HCT116 (cell line): ENCODE data around the gene GMDS. TPM values are rescaled to one million over a fixed set of nuclear protein-coding genes. Genes with fewer than 3 reads are reported as not detected.

Source experiments
- ATAC-seq: fragments of 200-7000 bp; cut with Tn5 transposase; 2 replicates; pipeline ENCODE4 v1.9.1; 2020; ENCODE audit warnings: mild to moderate bottlenecking, moderate library complexity
- BruUV-seq: library from RNA; stranded (reverse); fragments of 400-500 nt; replicated peaks from 2 replicates; lab custom pipeline; 2021; lab: Mats Ljungman, UMichigan
- CTCF ChIA-PET: fragments of 300-600 bp; sonication (Branson Sonifier 250); formaldehyde crosslinking; loops from one replicate; lab custom pipeline; 2021; ENCODE audit warnings: antibody characterized with exemption; lab: Charles Lee
- POLR2A ChIA-PET: fragments of 300-600, 350-600 bp; sonication (Branson Sonifier 250); formaldehyde crosslinking; loops from one replicate; lab custom pipeline; 2021; ENCODE audit warnings: antibody characterized with exemption; lab: Charles Lee
- RAD21 ChIA-PET, 2 experiments: fragments of 300-600 bp; sonication (Branson Sonifier 250); formaldehyde crosslinking; loops; one replicate each; lab custom pipeline; 2023; ENCODE audit warnings: low total read pairs in 2 of 2; ENCODE audit not compliant: uncharacterized antibody in 2 of 2, unreplicated experiment in 2 of 2, low non-redundant PET in 1 of 2; lab: Charles Lee
- DNase-seq: peaks from one replicate; pipeline ENCODE4 v3.0.0-alpha.2; 2010; ENCODE audit warnings: low read depth, low spot score
- H2AFZ ChIP-seq: fragments of 200-600 bp; shearing (Covaris generic), sonication (generic); 2 replicates; pipeline ENCODE4 v1.6.1; 2017; ENCODE audit warnings: low read depth, mixed run types, mixed read lengths, antibody characterized with exemption, low read length; ENCODE audit not compliant: poor library complexity, severe bottlenecking
- H3K27ac ChIP-seq: 2 replicates; pipeline ENCODE4 v1.5.1; 2012; ENCODE audit warnings: low read depth, low read length
- H3K27me3 ChIP-seq: fragments of 200-600 bp; sonication (generic); 2 replicates; pipeline ENCODE4 v1.6.1; 2016; ENCODE audit warnings: mixed run types, low read length, mixed read lengths; ENCODE audit not compliant: insufficient read depth
- H3K36me3 ChIP-seq, 2 experiments: fragments of 200-500 bp in 1 of 2; fragments of 200-600 bp in 1 of 2; sonication (Bioruptor generic) in 1 of 2; sonication (generic) in 1 of 2; 2 replicates each; pipeline versions ENCODE4 v1.5.1 to v1.6.1; 2014 to 2016; ENCODE audit warnings: low read length in 2 of 2, inconsistent platforms in 1 of 2, mixed read lengths in 1 of 2, mixed run types in 1 of 2; ENCODE audit not compliant: insufficient read depth in 2 of 2, control insufficient read depth in 1 of 2
- H3K4me1 ChIP-seq, 2 experiments: fragments of 200-600 bp in 1 of 2; sonication (generic) in 1 of 2; 2 replicates each; pipeline versions ENCODE4 v1.5.1 to v1.6.1; 2012 to 2017; ENCODE audit warnings: low read length in 2 of 2, inconsistent platforms in 1 of 2, mild to moderate bottlenecking in 1 of 2, mixed read lengths in 1 of 2, mixed run types in 1 of 2, moderate library complexity in 1 of 2; ENCODE audit not compliant: insufficient read depth in 2 of 2, control insufficient read depth in 1 of 2
- H3K4me2 ChIP-seq: fragments of 200-600 bp; sonication (generic); 2 replicates; pipeline ENCODE4 v1.6.1; 2017; ENCODE audit warnings: mixed run types, low read length, mixed read lengths
- H3K4me3 ChIP-seq, 2 experiments: fragments of 200-600 bp in 1 of 2; sonication (generic) in 1 of 2; replicated peaks in 1 of 2; 2 replicates each; pipeline ENCODE4 v1.5.1; 2011 to 2016; ENCODE audit warnings: low read length in 2 of 2, control low read depth in 1 of 2, low read depth in 1 of 2, mild to moderate bottlenecking in 1 of 2, mixed read lengths in 1 of 2, mixed run types in 1 of 2
- H3K79me2 ChIP-seq: fragments of 200-600 bp; sonication (generic); 2 replicates; pipeline ENCODE4 v1.6.1; 2017; ENCODE audit warnings: mild to moderate bottlenecking, mixed run types, low read length, moderate library complexity, mixed read lengths; ENCODE audit not compliant: insufficient read depth
- H3K9ac ChIP-seq: fragments of 200-600 bp; sonication (generic); 2 replicates; pipeline ENCODE4 v1.6.1; 2016; ENCODE audit warnings: low read length, mixed read lengths
- H3K9me2 ChIP-seq: fragments of 200-600 bp; sonication (generic), shearing (Covaris generic); 2 replicates; pipeline ENCODE4 v1.6.1; 2017; ENCODE audit warnings: mixed run types, mild to moderate bottlenecking, moderate library complexity; ENCODE audit not compliant: insufficient read depth
- H3K9me3 ChIP-seq, 2 experiments: fragments of 200-500 bp in 1 of 2; fragments of 200-600 bp in 1 of 2; sonication (Bioruptor generic) in 1 of 2; sonication (generic) in 1 of 2; 2 replicates each; pipeline ENCODE4 v1.6.1; 2014 to 2017; ENCODE audit warnings: low read length in 2 of 2, mixed read lengths in 2 of 2, inconsistent platforms in 1 of 2, low read depth in 1 of 2, mild to moderate bottlenecking in 1 of 2, mixed run types in 1 of 2, moderate library complexity in 1 of 2; ENCODE audit not compliant: control insufficient read depth in 1 of 2, insufficient read depth in 1 of 2
- H4K20me1 ChIP-seq: fragments of 200-600 bp; sonication (generic), shearing (Covaris generic); 2 replicates; pipeline ENCODE4 v1.6.1; 2017; ENCODE audit warnings: mixed run types, mild to moderate bottlenecking, moderate library complexity; ENCODE audit not compliant: insufficient read depth
- CBX3 ChIP-seq: IDR thresholded peaks from 2 replicates; pipeline ENCODE4 v1.6.1; 2012; ENCODE audit warnings: low read depth
- CEBPB ChIP-seq: IDR thresholded peaks from 2 replicates; pipeline ENCODE4 v1.6.1; 2012; ENCODE audit warnings: low read depth
- EZH2phosphoT487 ChIP-seq: fragments of 200-600 bp; IDR thresholded peaks from 2 replicates; pipeline ENCODE4 v1.6.1; 2018; ENCODE audit warnings: antibody characterized with exemption, borderline replicate concordance
- RAD21 ChIP-seq: IDR thresholded peaks from 2 replicates; pipeline ENCODE4 v1.6.1; 2012; ENCODE audit warnings: low read depth, mild to moderate bottlenecking
- SIN3A ChIP-seq: IDR thresholded peaks from 2 replicates; pipeline ENCODE4 v1.6.1; 2012; ENCODE audit warnings: low read depth
- SP1 ChIP-seq: IDR thresholded peaks from 2 replicates; pipeline ENCODE4 v1.6.1; 2012; ENCODE audit warnings: low read depth
- SRF ChIP-seq: IDR thresholded peaks from 2 replicates; pipeline ENCODE4 v1.6.1; 2012; ENCODE audit warnings: low read depth
- TCF7L2 ChIP-seq: IDR thresholded peaks from 2 replicates; pipeline ENCODE4 v1.7.0; 2011; ENCODE audit warnings: borderline replicate concordance, inconsistent platforms; ENCODE audit not compliant: insufficient read depth, insufficient read length; ENCODE audit errors: extremely low read depth
- YY1 ChIP-seq: IDR thresholded peaks from 2 replicates; pipeline ENCODE4 v1.6.1; 2011; ENCODE audit warnings: low read length, low read depth, moderate library complexity, mild to moderate bottlenecking; ENCODE audit not compliant: insufficient replicate concordance; ENCODE audit errors: extremely low read depth
- ZFX ChIP-seq: fragments of 450-650 bp; IDR thresholded peaks from 2 replicates; pipeline ENCODE4 v1.6.1; 2017
- ZNF274 ChIP-seq: fragments of 200-500 bp; sonication (Bioruptor generic); IDR thresholded peaks from 2 replicates; pipeline ENCODE4 v1.6.1; 2014; ENCODE audit warnings: mild to moderate bottlenecking, low read depth, low read length, inconsistent platforms
- intact Hi-C: fragments of 100-400 bp; cut with micrococcal nuclease; formaldehyde crosslinking; loops from 2 replicates; pipeline ENCODE4 v1.10.0; 2022
- total RNA-seq: library from RNA; stranded (reverse); gene quantifications from one replicate; pipeline ENCODE4 v1.2.1, GENCODE V29; 2021; ENCODE audit not compliant: unreplicated experiment
- TF ChIP-seq, protein P1 (sequence below): IDR thresholded peaks from 2 replicates; pipeline ENCODE4 v1.6.1; 2012; ENCODE audit warnings: low read depth

The GMDS gene
- total RNA-seq, 1 experiment from 2014 or later: 34.4 TPM

DNA sequence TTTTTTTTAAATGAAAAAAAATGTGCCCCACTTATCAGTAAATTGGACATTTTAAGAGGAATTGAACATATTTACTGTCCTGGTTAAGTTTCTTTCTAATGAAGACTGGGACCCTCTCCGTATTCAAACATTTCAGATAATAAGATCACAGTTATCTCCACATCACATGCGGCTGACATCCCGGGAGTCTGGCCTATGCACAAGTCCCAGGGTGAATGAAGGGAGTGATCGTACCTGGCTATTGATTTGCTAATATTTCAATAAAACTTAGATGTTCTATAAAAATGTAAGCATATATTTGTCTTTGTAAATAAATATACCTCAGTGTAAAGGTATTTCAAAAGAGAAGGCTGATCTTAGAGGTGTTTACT, 577.6 kb downstream of the GMDS start:
- H3K27me3 ChIP-seq: no peaks in the 10 kb centered on the region
- no peak overlapping the region for H3K27ac ChIP-seq
- H3K9me3 ChIP-seq: no peaks in the 10 kb centered on the region
- DNase-seq: no peak
- no peak for TF ChIP-seq YY1
- TF ChIP-seq, protein P1, sequence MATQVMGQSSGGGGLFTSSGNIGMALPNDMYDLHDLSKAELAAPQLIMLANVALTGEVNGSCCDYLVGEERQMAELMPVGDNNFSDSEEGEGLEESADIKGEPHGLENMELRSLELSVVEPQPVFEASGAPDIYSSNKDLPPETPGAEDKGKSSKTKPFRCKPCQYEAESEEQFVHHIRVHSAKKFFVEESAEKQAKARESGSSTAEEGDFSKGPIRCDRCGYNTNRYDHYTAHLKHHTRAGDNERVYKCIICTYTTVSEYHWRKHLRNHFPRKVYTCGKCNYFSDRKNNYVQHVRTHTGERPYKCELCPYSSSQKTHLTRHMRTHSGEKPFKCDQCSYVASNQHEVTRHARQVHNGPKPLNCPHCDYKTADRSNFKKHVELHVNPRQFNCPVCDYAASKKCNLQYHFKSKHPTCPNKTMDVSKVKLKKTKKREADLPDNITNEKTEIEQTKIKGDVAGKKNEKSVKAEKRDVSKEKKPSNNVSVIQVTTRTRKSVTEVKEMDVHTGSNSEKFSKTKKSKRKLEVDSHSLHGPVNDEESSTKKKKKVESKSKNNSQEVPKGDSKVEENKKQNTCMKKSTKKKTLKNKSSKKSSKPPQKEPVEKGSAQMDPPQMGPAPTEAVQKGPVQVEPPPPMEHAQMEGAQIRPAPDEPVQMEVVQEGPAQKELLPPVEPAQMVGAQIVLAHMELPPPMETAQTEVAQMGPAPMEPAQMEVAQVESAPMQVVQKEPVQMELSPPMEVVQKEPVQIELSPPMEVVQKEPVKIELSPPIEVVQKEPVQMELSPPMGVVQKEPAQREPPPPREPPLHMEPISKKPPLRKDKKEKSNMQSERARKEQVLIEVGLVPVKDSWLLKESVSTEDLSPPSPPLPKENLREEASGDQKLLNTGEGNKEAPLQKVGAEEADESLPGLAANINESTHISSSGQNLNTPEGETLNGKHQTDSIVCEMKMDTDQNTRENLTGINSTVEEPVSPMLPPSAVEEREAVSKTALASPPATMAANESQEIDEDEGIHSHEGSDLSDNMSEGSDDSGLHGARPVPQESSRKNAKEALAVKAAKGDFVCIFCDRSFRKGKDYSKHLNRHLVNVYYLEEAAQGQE: no peak
- TF ChIP-seq, all 23 proteins: peak for 0
- ChIA-PET CTCF (interaction anchor here (1.2 kb wide), 1 partner anchor 19 kb away, joined by 3 read pairs; no protein-coding TSS in a partner anchor), RAD21 (no interaction called here), POLR2A (no interaction called here)
- Histone ChIP-seq H3K4me3 (no peak overlapping the region), H3K36me3 (no peaks in the 10 kb centered on the region), H3K4me1 (no peaks in the 10 kb centered on the region; a peak in 1 of 4 replicates), H3K4me2 (no peak overlapping the region), H2AFZ (no peak overlapping the region), H4K20me1 (no peaks in the 10 kb centered on the region), H3K9me2 (no peaks in the 10 kb centered on the region), H3K9ac (no peak overlapping the region), H3K79me2 (no peaks in the 10 kb centered on the region)
- no peak for ATAC-seq
- no TSS peak for BruUV-seq
- intact Hi-C loops: no loop called here

DNA sequence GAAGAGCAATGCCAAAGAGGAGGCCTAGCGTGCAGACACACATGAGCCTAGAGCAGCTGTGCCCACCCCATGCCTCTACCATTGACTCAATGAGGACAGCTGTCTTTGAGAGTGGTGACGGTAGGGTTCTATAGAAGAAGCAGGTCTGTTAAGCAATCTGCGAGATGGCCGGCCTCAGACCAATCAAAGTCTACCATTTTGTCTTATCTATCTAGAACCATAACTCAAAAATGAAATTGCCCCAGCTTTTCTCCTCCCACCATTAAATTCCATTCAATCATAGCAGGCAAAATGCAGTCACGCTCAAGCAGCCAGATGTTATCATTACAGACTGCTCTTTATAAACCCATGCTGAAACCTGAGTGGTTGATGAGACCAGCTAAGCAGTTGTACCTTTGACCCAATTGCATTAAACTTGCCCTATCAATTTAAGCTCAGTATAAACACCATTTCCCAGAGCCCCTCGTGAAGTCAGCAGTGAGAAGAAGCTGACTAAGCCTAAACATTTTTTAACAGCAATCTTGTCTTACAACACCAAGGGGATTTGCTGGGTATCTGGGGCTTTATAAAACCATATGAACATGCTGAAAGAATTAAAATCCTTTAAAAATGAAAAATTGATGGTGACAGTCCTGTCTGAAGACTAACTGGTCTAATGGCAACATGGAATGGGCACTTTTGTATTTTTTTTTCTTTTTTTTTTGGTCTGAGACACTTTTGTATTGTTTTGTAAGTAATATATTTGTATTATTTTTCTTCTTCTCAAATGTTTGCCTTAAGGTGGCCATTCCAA, 578.2 kb downstream of the GMDS start:
- intact Hi-C loops: no loop called here
- RAD21 ChIA-PET: no interaction called here
- no peaks in the 10 kb centered on the region for H3K9me2 ChIP-seq
- H3K9ac ChIP-seq: no peak overlapping the region
- no peak overlapping the region for H2AFZ ChIP-seq
- H3K4me1 ChIP-seq: no peaks in the 10 kb centered on the region; a peak in 1 of 4 replicates
- ATAC-seq (no peak), DNase-seq (no peak)
- no peaks in the 10 kb centered on the region for H3K36me3 ChIP-seq
- CTCF ChIA-PET: interaction anchor here (1.2 kb wide), 1 partner anchor 20 kb away, joined by 3 read pairs; no protein-coding TSS in a partner anchor
- H3K79me2 ChIP-seq: no peaks in the 10 kb centered on the region
- no peak overlapping the region for H3K4me3 ChIP-seq
- H3K9me3 ChIP-seq: no peaks in the 10 kb centered on the region
- POLR2A ChIA-PET: no interaction called here
- no TSS peak for BruUV-seq
- H4K20me1 ChIP-seq: no peaks in the 10 kb centered on the region
- no peak overlapping the region for H3K4me2 ChIP-seq
- no peaks in the 10 kb centered on the region for H3K27me3 ChIP-seq
- no peak overlapping the region for H3K27ac ChIP-seq
- TF ChIP-seq RAD21: no peak
- TF ChIP-seq, protein P1: no peak
- no peak for TF ChIP-seq ZFX
- no peak for TF ChIP-seq CEBPB
- TF ChIP-seq TCF7L2: no peak
- no peak for TF ChIP-seq SRF
- TF ChIP-seq EZH2phosphoT487: no peak
- no peak for TF ChIP-seq ZNF274
- no peak for TF ChIP-seq CBX3
- TF ChIP-seq SIN3A: no peak
- no peak for TF ChIP-seq SP1
